Pancreas (tissue), 10 donors: Measurements from ENCODE around the gene NWD2. TPM values are rescaled to one million over a fixed set of nuclear protein-coding genes. Genes with fewer than 3 reads are reported as not detected.

Experiments
- ATAC-seq, 4 donors: fragments of 200-7000 bp; cut with Tn5 transposase; one replicate each; pipeline versions ENCODE4 v1.8.0 to v1.9.1; 2020; ENCODE audit warnings: mild to moderate bottlenecking in 4 of 4, moderate library complexity in 4 of 4
- DNase-seq, 6 donors: peaks; one replicate each; pipeline ENCODE4 v3.0.0-alpha.2; 2020
- FAIRE-seq: peaks from 2 replicates; lab custom pipeline; 2012; peaks lifted over from hg19 to GRCh38; lab: Jason Lieb, UNC
- H3K27ac ChIP-seq, 4 donors: fragments of 200-600 bp; sonication (generic); 1 replicate in 3 of 4; 2 replicates in 1 of 4; pipeline versions ENCODE4 v1.5.0 to v1.8.0; 2020
- H3K27me3 ChIP-seq, 4 donors: fragments of 200-600 bp; one replicate each; pipeline ENCODE4 v1.8.0; 2021
- H3K36me3 ChIP-seq, 3 donors: fragments of 200-600 bp; sonication (generic) in 1 of 3; one replicate each; pipeline versions ENCODE4 v1.5.0 to v1.8.0; 2020 to 2021
- H3K4me1 ChIP-seq, 3 donors: fragments of 200-600 bp; one replicate each; pipeline ENCODE4 v1.8.0; 2021
- H3K4me3 ChIP-seq, 4 donors: fragments of 200-600 bp; sonication (generic) in 2 of 4; one replicate each; pipeline versions ENCODE4 v1.5.0 to v1.8.0; 2020 to 2021
- H3K9me3 ChIP-seq, 4 donors: fragments of 200-600 bp; one replicate each; pipeline ENCODE4 v1.8.0; 2021
- CTCF ChIP-seq, 4 donors: fragments of 200-600 bp; sonication (generic) in 3 of 4; IDR thresholded peaks; one replicate each; pipeline versions ENCODE4 v1.5.0 to v1.8.0; 2021; ENCODE audit warnings: antibody characterized with exemption in 4 of 4
- WGBS, 2 donors: extraction: QIAGEN DNeasy Blood & Tissue Kit; methylation state at CpG; one replicate each; pipeline ENCODE4 v1.1.7; 2013; 5-methylcytosine and 5-hydroxymethylcytosine counted together
- intact Hi-C, 3 donors: fragments of 100-400 bp; cut with DNase I; formaldehyde crosslinking; loops; one replicate each; pipeline versions ENCODE4 v1.11.1 to v1.14.2; 2022
- polyA plus RNA-seq, 2 donors: library from polyadenylated mRNA; stranded (reverse); fragments of 200-250 nt; gene quantifications; one replicate each; pipeline ENCODE4 v1.2.3, GENCODE V29; 2013
- total RNA-seq, 6 donors: library from RNA; stranded (reverse); fragmentation: NEBNext Ultra II Directional in 4 of 6; extraction: Animal tissue kit (Norgen Biotek cat#: 25700) in 4 of 6; gene quantifications; one replicate each; pipeline versions ENCODE4 v1.2.1 to v1.2.4, GENCODE V29; 2021 to 2023
- donor health status: healthy with polysubstance abuse.
- donor health status: DM: no; HTN: no; CAD: no; lungs with moderate emphysema.
- donor health status: DM: no; HTN: no; CAD: no.
- donor health status: control.
- donor health status: control.
- donor health status: Bipolar disorder and iron deficiency.
- donor health status: DM: yes; HTN: yes; CAD: no.
- donor health status: DM: no; HTN: no; CAD: no.
- donor health status: DM: no; HTN: no; CAD: no.
- donor health status: DM: yes; HTN: yes; CAD: no.

Gene NWD2
- total and polyA plus RNA-seq, 8 donors = under 0.01 to 0.22 (median 0.09) TPM; not detected in 1

- no peak for ATAC-seq
- no peak for TF ChIP-seq CTCF (IDR thresholded peaks at IDR 0.05)
- intact Hi-C loops = no loop called here
- Histone ChIP-seq H3K4me3 (no peak overlapping the region), H3K9me3 (no peaks in the 10 kb centered on the region), H3K4me1 (no peaks in the 10 kb centered on the region), H3K27me3 (no peaks in the 10 kb centered on the region), H3K27ac (no peak overlapping the region), H3K36me3 (no peaks in the 10 kb centered on the region)
- WGBS, 2 donors = 21 to 32% methylated on average over 2 of the region's 2 CpGs
- FAIRE-seq = no peak
- no peak for DNase-seq
Measured at GRCh38 chr4:37225778-37226177, 18.8 kb upstream of the NWD2 start.

GRCh38 chr4:37232315-37232714, 12.2 kb upstream of the NWD2 start:
- Histone ChIP-seq H3K4me3 (no peak overlapping the region), H3K4me1 (no peaks in the 10 kb centered on the region), H3K27me3 (no peaks in the 10 kb centered on the region), H3K27ac (no peak overlapping the region), H3K36me3 (no peaks in the 10 kb centered on the region), H3K9me3 (no peaks in the 10 kb centered on the region)
- DNase-seq (no peak), FAIRE-seq (no peak), ATAC-seq (no peak)
- intact Hi-C loops = no loop called here
- 34 to 46% methylated on average over 1 of the region's 1 CpG for WGBS, 2 donors
- TF ChIP-seq CTCF (IDR thresholded peaks at IDR 0.05) = no peak

GRCh38 chr4:37236165-37236564, 8.4 kb upstream of the NWD2 start:
- WGBS, 2 donors = 57 to 60% methylated on average over 2 of the region's 2 CpGs
- Histone ChIP-seq H3K4me3 (no peak overlapping the region), H3K27ac (no peak overlapping the region), H3K9me3 (no peaks in the 10 kb centered on the region), H3K36me3 (no peaks in the 10 kb centered on the region), H3K4me1 (no peaks in the 10 kb centered on the region), H3K27me3 (no peaks in the 10 kb centered on the region)
- intact Hi-C loops = no loop called here
- no peak for FAIRE-seq
- no peak for DNase-seq
- ATAC-seq = no peak
- TF ChIP-seq CTCF (IDR thresholded peaks at IDR 0.05) = no peak

DNA sequence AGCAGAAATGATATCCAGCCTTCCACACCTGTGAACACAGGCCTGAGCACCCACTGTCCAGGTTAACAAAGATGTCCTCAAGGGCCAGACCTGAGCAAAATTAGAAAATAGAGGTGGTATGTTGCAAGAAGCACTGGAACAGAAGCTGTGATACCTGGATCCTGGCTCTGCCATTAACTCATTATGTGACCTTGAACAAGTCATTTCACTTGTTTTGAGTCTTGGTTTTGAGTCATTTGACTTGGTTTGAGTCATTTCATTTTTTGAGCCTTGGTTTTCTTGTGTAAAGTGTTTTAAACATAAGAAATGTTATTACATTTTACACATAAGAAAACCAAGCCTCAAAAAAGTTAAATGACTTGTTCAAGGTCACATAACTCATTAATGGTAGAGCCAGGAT, 2.9 kb upstream of the NWD2 start:
- Histone ChIP-seq H3K4me3 (no peak overlapping the region), H3K27me3 (peaks cover 0 to 12% (median 1%) of the 10 kb centered on the region in 4 donors), H3K36me3 (no peaks in the 10 kb centered on the region), H3K4me1 (no peaks in the 10 kb centered on the region), H3K27ac (no peak overlapping the region), H3K9me3 (no peaks in the 10 kb centered on the region)
- intact Hi-C loops = no loop called here
- no peak for FAIRE-seq
- TF ChIP-seq CTCF (IDR thresholded peaks at IDR 0.05) = no peak
- ATAC-seq = no peak
- DNase-seq = no peak

GRCh38 chr4:37243051-37243450, 1.5 kb upstream of the NWD2 start:
- ATAC-seq (peak in 1 of 4 donors; percentile 50), FAIRE-seq (no peak), DNase-seq (no peak)
- no peaks in the 10 kb centered on the region for H3K4me1 ChIP-seq
- TF ChIP-seq CTCF (IDR thresholded peaks at IDR 0.05) = no peak
- no peaks in the 10 kb centered on the region for H3K9me3 ChIP-seq
- H3K27ac ChIP-seq = no peak overlapping the region
- H3K27me3 ChIP-seq = peaks cover 0 to 12% (median 1%) of the 10 kb centered on the region in 4 donors
- 30 to 41% methylated on average over 5 of the region's 5 CpGs for WGBS, 2 donors
- intact Hi-C loops = no loop called here
- no peaks in the 10 kb centered on the region for H3K36me3 ChIP-seq
- H3K4me3 ChIP-seq = no peak overlapping the region
